IMR-90 (cell line): Measurements from ENCODE around the gene SOX6. TPM values are rescaled to one million over a fixed set of nuclear protein-coding genes. Genes with fewer than 3 reads are reported as not detected.

ENCODE experiments used
- ATAC-seq: fragments of 200-7000 bp; cut with Tn5 transposase; 2 replicates; pipeline ENCODE4 v1.9.1; 2020; ENCODE audit warnings: low read depth, mild to moderate bottlenecking, moderate library complexity
- BruUV-seq: library from RNA; stranded (reverse); fragments of 400-500 nt; replicated peaks from 2 replicates; lab custom pipeline; 2021; lab: Mats Ljungman, UMichigan
- CTCF ChIA-PET: fragments of 300-600 bp; formaldehyde crosslinking; extraction: SDS; loops from one replicate; lab custom pipeline; 2021; ENCODE audit warnings: antibody characterized with exemption; lab: Yijun Ruan, JAX
- POLR2A ChIA-PET: fragments of 300-600 bp; sonication (Branson Sonifier 250); formaldehyde crosslinking; loops from one replicate; lab custom pipeline; 2022; ENCODE audit warnings: antibody characterized with exemption; ENCODE audit not compliant: unreplicated experiment; lab: Charles Lee
- DNase-seq: peaks from one replicate; pipeline ENCODE4 v3.0.0; 2013
- H2AFZ ChIP-seq: replicated peaks from 2 replicates; pipeline ENCODE3; 2013; ENCODE audit warnings: low read length, mild to moderate bottlenecking; ENCODE audit not compliant: poor library complexity
- H2AK5ac ChIP-seq: 2 replicates; pipeline ENCODE4 v1.6.1; 2013; ENCODE audit warnings: low read depth, low read length, inconsistent platforms
- H2AK9ac ChIP-seq: replicated peaks from 2 replicates; pipeline ENCODE3; 2013; ENCODE audit warnings: mild to moderate bottlenecking, low read depth, low read length, moderate library complexity; ENCODE audit not compliant: poor library complexity
- H2BK120ac ChIP-seq: 2 replicates; pipeline ENCODE4 v1.6.1; 2013; ENCODE audit warnings: low read depth, low read length, inconsistent platforms
- H2BK15ac ChIP-seq: 3 replicates; pipeline ENCODE4 v1.6.1; 2013; ENCODE audit warnings: low read depth, low read length, inconsistent platforms
- H2BK20ac ChIP-seq: 2 replicates; pipeline ENCODE4 v1.6.1; 2013; ENCODE audit warnings: low read depth, mild to moderate bottlenecking, inconsistent platforms, low read length, moderate library complexity
- H2BK5ac ChIP-seq: 2 replicates; pipeline ENCODE4 v1.6.1; 2013; ENCODE audit warnings: mild to moderate bottlenecking, low read depth, low read length, inconsistent platforms; ENCODE audit not compliant: poor library complexity, severe bottlenecking
- H3K14ac ChIP-seq: replicated peaks from 2 replicates; pipeline ENCODE4 v1.6.1; 2013; ENCODE audit warnings: low read depth, low read length, inconsistent platforms
- H3K18ac ChIP-seq: 2 replicates; pipeline ENCODE4 v1.6.1; 2013; ENCODE audit warnings: low read depth, low read length, control low read depth
- H3K23ac ChIP-seq: 2 replicates; pipeline ENCODE4 v1.6.1; 2013; ENCODE audit warnings: low read depth, low read length, inconsistent platforms
- H3K27ac ChIP-seq: 2 replicates; pipeline ENCODE4 v1.5.1; 2013; ENCODE audit warnings: mild to moderate bottlenecking, control low read depth, low read length; ENCODE audit not compliant: insufficient read depth
- H3K27me3 ChIP-seq: 2 replicates; pipeline ENCODE4 v1.6.1; 2013; ENCODE audit warnings: low read length; ENCODE audit not compliant: control insufficient read depth, insufficient read depth
- H3K36me3 ChIP-seq: 2 replicates; pipeline ENCODE4 v1.6.1; 2013; ENCODE audit warnings: low read length, mixed read lengths; ENCODE audit not compliant: control insufficient read depth, insufficient read depth
- H3K4ac ChIP-seq: 2 replicates; pipeline ENCODE4 v1.6.1; 2013; ENCODE audit warnings: low read depth, low read length, inconsistent platforms
- H3K4me1 ChIP-seq: 2 replicates; pipeline ENCODE4 v1.6.1; 2013; ENCODE audit warnings: low read length, mixed read lengths; ENCODE audit not compliant: control insufficient read depth, insufficient read depth
- H3K4me2 ChIP-seq: 2 replicates; pipeline ENCODE4 v1.6.1; 2013; ENCODE audit warnings: low read depth, mild to moderate bottlenecking, control low read depth, low read length, moderate library complexity
- H3K4me3 ChIP-seq: 2 replicates; pipeline ENCODE4 v1.5.1; 2013; ENCODE audit warnings: low read depth, mild to moderate bottlenecking, control low read depth, low read length, moderate library complexity; ENCODE audit not compliant: insufficient read depth
- H3K56ac ChIP-seq: 2 replicates; pipeline ENCODE4 v1.6.1; 2013; ENCODE audit warnings: low read length, inconsistent platforms; ENCODE audit not compliant: insufficient read depth; ENCODE audit errors: extremely low read depth
- H3K79me1 ChIP-seq, 2 experiments: 2 replicates each; pipeline ENCODE4 v1.6.1; 2013; ENCODE audit warnings: low read length in 2 of 2, inconsistent platforms in 1 of 2, low read depth in 1 of 2
- H3K9ac ChIP-seq: 2 replicates; pipeline ENCODE4 v1.6.1; 2013; ENCODE audit warnings: low read depth, low read length, control low read depth
- H3K9me1 ChIP-seq: 2 replicates; pipeline ENCODE4 v1.6.1; 2013; ENCODE audit warnings: low read length, inconsistent platforms; ENCODE audit not compliant: insufficient read depth
- H3K9me3 ChIP-seq: 2 replicates; pipeline ENCODE4 v1.6.1; 2013; ENCODE audit warnings: low read length; ENCODE audit not compliant: control insufficient read depth, insufficient read depth
- H4K20me1 ChIP-seq: 2 replicates; pipeline ENCODE4 v1.6.1; 2013; ENCODE audit warnings: low read length, inconsistent platforms; ENCODE audit not compliant: insufficient read depth
- H4K5ac ChIP-seq: 2 replicates; pipeline ENCODE4 v1.6.1; 2013; ENCODE audit warnings: mild to moderate bottlenecking, low read depth, low read length, control low read depth
- H4K8ac ChIP-seq, 2 experiments: 2 replicates each; pipeline ENCODE4 v1.6.1; 2013; ENCODE audit warnings: low read depth in 2 of 2, low read length in 2 of 2, control low read depth in 1 of 2, inconsistent platforms in 1 of 2
- H4K91ac ChIP-seq: 2 replicates; pipeline ENCODE4 v1.6.1; 2013; ENCODE audit warnings: low read depth, low read length, inconsistent platforms; ENCODE audit not compliant: insufficient read depth
- CEBPB ChIP-seq: IDR thresholded peaks from 2 replicates; pipeline ENCODE4 v1.6.1; 2012; ENCODE audit warnings: low read depth, low read length, improper control_type of control experiment
- MAFK ChIP-seq: IDR thresholded peaks from 2 replicates; pipeline ENCODE4 v1.6.1; 2012; ENCODE audit warnings: low read depth, low read length, improper control_type of control experiment
- NFE2L2 ChIP-seq: fragments of 150-350 bp; IDR thresholded peaks from 2 replicates; pipeline ENCODE4 v1.6.1; 2016; ENCODE audit warnings: low read depth, mild to moderate bottlenecking, low read length
- POLR2A ChIP-seq: IDR thresholded peaks from 2 replicates; pipeline ENCODE4 v1.6.1; 2012; ENCODE audit warnings: mild to moderate bottlenecking, low read depth, low read length
- RAD21 ChIP-seq: IDR thresholded peaks from 2 replicates; pipeline ENCODE4 v1.6.1; 2012; ENCODE audit warnings: low read length, improper control_type of control experiment
- WGBS, 2 experiments: methylation state at CpG; one replicate each; pipeline versions ENCODE4 v1.1.5 to v1.1.7; 2013; ENCODE audit warnings: missing lambda C conversion rate in 2 of 2; ENCODE audit not compliant: insufficient read length in 1 of 2; ENCODE audit errors: extremely low coverage in 2 of 2; 5-methylcytosine and 5-hydroxymethylcytosine counted together
- dilution Hi-C: fragments of 300-500 bp; cut with HindIII; formaldehyde crosslinking; loops from one replicate; pipeline ENCODE4 v1.14.3; 2018; ENCODE audit warnings: low sequenced_read_pairs; ENCODE audit not compliant: unreplicated experiment
- in situ Hi-C: fragments of 300-500 bp; cut with MboI; formaldehyde crosslinking; loops from 3 replicates; pipeline ENCODE4 v1.14.3; 2019; ENCODE audit warnings: low sequenced_read_pairs, inconsistent platforms, mixed read lengths
- intact Hi-C: fragments of 100-400 bp; cut with micrococcal nuclease; formaldehyde crosslinking; loops from 2 replicates; pipeline ENCODE4 v1.10.0; 2022
- polyA plus RNA-seq, 3 experiments: library from polyadenylated mRNA; depleted of rRNA; stranded (reverse); fragments of >200 nt; gene quantifications; 2 replicates each; pipeline ENCODE4 v1.2.3, GENCODE V29; 2012; ENCODE audit warnings: low replicate concordance in 1 of 3
- total RNA-seq: library from RNA; depleted of rRNA; stranded (reverse); fragments of >200 nt; gene quantifications from 2 replicates; pipeline ENCODE4 v1.2.3, GENCODE V29; 2012

SOX6 gene
- total and polyA plus RNA-seq, 2 of the 4 experiments (the other 2 are of a cell fraction) = 1.7 to 7.7 TPM

DNA sequence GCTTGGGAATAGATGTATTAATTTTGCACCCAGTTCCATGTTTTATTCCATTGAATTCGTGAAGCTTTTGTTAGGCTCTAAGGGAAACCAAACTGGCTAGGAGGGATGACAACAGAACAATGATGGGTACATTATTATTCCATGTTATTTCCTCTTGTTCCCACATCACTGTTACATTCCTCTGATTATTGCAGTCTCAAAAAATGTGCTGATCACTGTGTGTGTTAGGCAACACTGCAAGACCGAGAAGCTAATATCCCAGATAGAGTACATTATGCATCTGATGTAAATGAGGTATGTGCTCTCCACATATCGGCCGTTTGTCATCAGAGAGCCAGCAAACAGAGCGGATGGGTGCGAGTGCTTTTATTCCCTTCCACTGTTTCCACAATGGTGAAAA lies 327.9 kb downstream of the SOX6 start:
- no peak overlapping the region for H3K4me2 ChIP-seq
- peak; percentile 29 for ATAC-seq
- H2BK15ac ChIP-seq = no peak overlapping the region
- no peak overlapping the region for H2AK9ac ChIP-seq
- dilution Hi-C loops = no loop called here
- 0 out of 2 replicates have a peak, but pooled peaks cover 4% of the 10 kb centered on the region for H3K9me1 ChIP-seq
- no peak overlapping the region for H3K4ac ChIP-seq
- 0 out of 2 replicates have a peak, but pooled peaks cover 2% of the 10 kb centered on the region for H3K4me1 ChIP-seq
- H2BK5ac ChIP-seq = no peak overlapping the region
- no CpG with 5 or more reads among the region's 6 CpGs for WGBS, 2 experiments
- no peak overlapping the region for H3K18ac ChIP-seq
- no peak overlapping the region for H2AK5ac ChIP-seq
- POLR2A ChIA-PET = interaction anchor here (0.6 kb wide), 1 partner anchor 26 kb away, joined by 4 read pairs; no protein-coding TSS in a partner anchor
- 0 out of 2 replicates have a peak, but pooled peaks cover 2% of the 10 kb centered on the region for H3K36me3 ChIP-seq
- H4K91ac ChIP-seq = no peak overlapping the region
- intact Hi-C loops = no loop called here
- no peak overlapping the region for H3K14ac ChIP-seq
- H3K79me1 ChIP-seq = no peaks in the 10 kb centered on the region
- no peak overlapping the region for H3K9ac ChIP-seq
- H4K5ac ChIP-seq = no peak overlapping the region
- no peak overlapping the region for H2AFZ ChIP-seq
- no peaks in the 10 kb centered on the region for H4K20me1 ChIP-seq
- no peak overlapping the region for H3K56ac ChIP-seq
- H4K8ac ChIP-seq = no peak overlapping the region
- no peaks in the 10 kb centered on the region for H3K9me3 ChIP-seq
- no peak overlapping the region for H3K23ac ChIP-seq
- no TSS peak for BruUV-seq
- in situ Hi-C loops = no loop called here
- no peak overlapping the region for H2BK120ac ChIP-seq
- H3K27me3 ChIP-seq = no peaks in the 10 kb centered on the region
- H3K4me3 ChIP-seq = no peak overlapping the region
- no peak for TF ChIP-seq POLR2A
- no peak for TF ChIP-seq NFE2L2
- no peak for TF ChIP-seq RAD21
- TF ChIP-seq CEBPB = peak; percentile 74
- peak; percentile 41 for TF ChIP-seq MAFK
- no peak overlapping the region for H3K27ac ChIP-seq
- no peak overlapping the region for H2BK20ac ChIP-seq
- CTCF ChIA-PET = interaction anchor here (0.5 to 0.6 kb wide), 2 partner anchors 317 to 1974 kb away, joined by 3 to 4 read pairs; no protein-coding TSS in a partner anchor
- DNase-seq = peak; percentile 45
